GM12865 (cell line): Measurements from ENCODE around the gene DSTYK.
A peak's percentile ranks its signal among the peaks of the same experiment; 100 is the strongest.

Source experiments
- DNase-seq: peaks from one replicate; pipeline ENCODE4 v3.0.0; 2010; ENCODE audit warnings: low read depth
- H3K4me3 ChIP-seq: 2 replicates; pipeline ENCODE4 v1.5.1; 2011; ENCODE audit warnings: mild to moderate bottlenecking, low read depth, low read length, control low read depth
- CTCF ChIP-seq: IDR thresholded peaks from 2 replicates; pipeline ENCODE4 v1.5.1; 2011; ENCODE audit warnings: low read length, control low read depth, low read depth, inconsistent platforms; ENCODE audit not compliant: insufficient read depth; ENCODE audit errors: missing control alignments

Gene DSTYK

GRCh38 chr1:205214756-205215155, 3.3 kb upstream of the DSTYK start:
- no peak overlapping the region for H3K4me3 ChIP-seq
- no peak for TF ChIP-seq CTCF
- DNase-seq, result no peak

GRCh38 chr1:205211839-205212536, 486 bp upstream of the DSTYK start:
- TF ChIP-seq CTCF, result no peak
- DNase-seq, result no peak
- peak overlapping the region; percentile 80 for H3K4me3 ChIP-seq

GRCh38 chr1:205210756-205211168, 740 bp downstream of the DSTYK start:
- no peak for TF ChIP-seq CTCF
- H3K4me3 ChIP-seq, result peak overlapping the region; percentile 80
- peak; percentile 19 for DNase-seq

- no peak for DNase-seq
- no peak overlapping the region for H3K4me3 ChIP-seq
- TF ChIP-seq CTCF, result no peak
These were observed 2.7 kb downstream of the DSTYK start for GRCh38 chr1:205208811-205209210.

- H3K4me3 ChIP-seq, result no peak overlapping the region
- no peak for TF ChIP-seq CTCF
- no peak for DNase-seq
These were observed 6.4 kb downstream of the DSTYK start for GRCh38 chr1:205205055-205205454.

GRCh38 chr1:205204552-205204951, 7.0 kb downstream of the DSTYK start:
- no peak for DNase-seq
- no peak for TF ChIP-seq CTCF
- no peak overlapping the region for H3K4me3 ChIP-seq

GRCh38 chr1:205199931-205200299, 11.6 kb downstream of the DSTYK start:
- DNase-seq, result no peak
- H3K4me3 ChIP-seq, result no peak overlapping the region
- TF ChIP-seq CTCF, result no peak
